NCI-H345 treated with DMSO at 0.1 percent for 48 hours (cell line): ENCODE results near the gene BSPRY.
"Not testable (repeated sequence)": the region's sequence is repeated elsewhere in the genome, so short reads cannot be mapped to it uniquely, and the experiment has no call there.

ENCODE experiments used
- DNase-seq: peaks from one replicate; lab custom pipeline; 2025; ENCODE audit not compliant: unreplicated experiment; lab: John Stamatoyannopoulos, UW

Gene BSPRY

GRCh38 chr9:113369855-113370140 is 20.5 kb downstream of the BSPRY start:
- no peak for DNase-seq

DNA sequence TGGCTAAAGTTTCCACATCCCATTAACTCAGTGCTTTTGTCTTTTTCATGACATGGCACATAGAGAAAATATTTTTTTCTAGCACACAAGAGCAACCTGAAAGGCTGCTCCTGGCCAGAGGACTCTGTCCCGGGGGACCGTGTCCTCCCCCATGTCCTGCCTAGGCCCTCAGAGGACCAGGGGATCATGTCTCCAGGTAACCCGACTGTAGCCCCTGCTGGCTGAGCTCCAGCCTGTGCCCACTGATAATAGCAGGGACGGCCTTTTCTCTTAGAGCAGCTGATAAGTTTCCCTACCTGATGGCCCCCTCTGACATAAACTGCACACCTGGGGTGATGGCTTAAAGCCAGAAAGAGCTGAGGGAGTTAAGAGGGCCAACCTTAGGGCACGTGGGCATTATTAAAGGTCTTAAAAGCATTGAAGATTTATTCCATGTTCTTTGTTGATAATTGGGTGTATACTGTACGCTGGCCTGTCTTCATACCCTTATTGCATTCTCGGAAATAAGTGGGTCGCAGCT is 21.5 kb downstream of the BSPRY start:
- DNase-seq: peak; percentile 43

DNA sequence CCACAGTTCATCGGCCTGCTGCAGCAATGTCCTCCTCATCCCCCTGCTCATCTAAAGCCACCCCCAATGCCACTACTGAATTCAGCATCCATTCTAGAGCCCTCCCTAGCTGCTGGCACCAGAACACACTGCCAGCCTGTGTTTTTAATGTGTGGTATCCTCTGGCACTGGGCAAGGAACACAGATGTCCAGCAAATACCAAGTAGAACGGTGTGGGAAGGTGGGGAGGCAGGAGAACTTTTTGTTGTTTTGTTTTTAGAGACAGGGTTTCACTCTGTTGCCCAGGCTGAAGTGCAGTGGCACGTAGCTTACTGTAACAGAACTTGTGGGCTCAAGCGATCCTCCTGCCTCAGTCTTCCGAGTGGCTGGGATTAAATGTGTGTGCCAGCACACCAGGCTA is 22.7 kb downstream of the BSPRY start:
- no peak for DNase-seq

DNA sequence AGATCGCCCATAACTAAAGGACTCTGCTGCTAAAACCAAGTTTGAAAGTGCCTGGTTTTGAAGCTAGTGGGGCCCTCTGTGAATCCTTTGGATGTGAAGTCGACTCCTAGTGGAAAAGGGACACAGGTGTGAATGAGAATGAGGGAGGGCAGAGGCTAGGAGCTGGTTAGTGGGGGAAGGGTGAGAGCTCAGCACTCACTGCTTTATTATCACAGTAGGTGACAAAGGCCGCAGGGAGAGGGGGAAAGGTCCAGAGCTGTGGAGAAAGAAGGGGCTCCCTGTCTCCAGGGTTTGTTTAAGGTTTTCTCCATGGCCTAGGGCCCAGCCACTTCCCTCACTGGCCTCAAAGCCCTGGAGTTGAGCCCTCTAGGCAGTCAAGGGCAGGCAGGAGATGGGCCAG is 23.9 kb downstream of the BSPRY start:
- DNase-seq: no peak

DNA sequence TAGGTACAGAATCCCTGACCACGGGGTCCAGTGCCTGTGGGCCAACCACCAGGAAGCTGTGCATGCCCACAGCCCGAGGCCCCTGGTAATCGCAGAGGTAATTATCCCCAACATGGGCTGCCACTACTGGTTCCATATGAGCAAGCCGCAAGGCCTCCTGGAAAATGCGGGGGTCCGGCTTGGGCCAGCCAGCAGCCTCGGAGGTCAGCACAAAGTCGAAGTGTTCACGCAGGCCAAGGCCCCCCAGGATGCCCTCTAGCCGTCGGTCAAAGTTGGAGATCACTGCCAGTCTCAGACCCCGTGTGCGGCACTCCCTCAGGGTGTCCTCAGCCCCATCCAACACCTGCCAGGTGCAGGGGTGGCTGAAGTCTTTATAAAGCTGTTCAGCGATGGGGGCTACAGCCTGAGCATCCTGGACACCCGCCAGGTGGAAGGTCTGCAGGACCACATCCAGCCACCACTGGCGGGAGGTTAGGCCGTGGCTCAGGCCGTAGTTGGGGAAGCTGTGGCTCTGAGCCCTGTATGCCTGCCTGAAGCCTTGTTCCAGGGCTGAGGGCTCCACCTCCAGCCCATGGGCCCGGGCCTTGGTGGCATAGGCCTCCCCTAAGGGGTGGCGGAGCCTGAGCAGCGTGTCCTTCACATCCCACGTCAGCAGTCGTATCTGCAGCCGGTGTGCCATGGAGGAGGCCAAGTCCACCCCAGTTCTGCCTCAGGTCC is 24.5 kb downstream of the BSPRY start:
- no peak for DNase-seq

DNA sequence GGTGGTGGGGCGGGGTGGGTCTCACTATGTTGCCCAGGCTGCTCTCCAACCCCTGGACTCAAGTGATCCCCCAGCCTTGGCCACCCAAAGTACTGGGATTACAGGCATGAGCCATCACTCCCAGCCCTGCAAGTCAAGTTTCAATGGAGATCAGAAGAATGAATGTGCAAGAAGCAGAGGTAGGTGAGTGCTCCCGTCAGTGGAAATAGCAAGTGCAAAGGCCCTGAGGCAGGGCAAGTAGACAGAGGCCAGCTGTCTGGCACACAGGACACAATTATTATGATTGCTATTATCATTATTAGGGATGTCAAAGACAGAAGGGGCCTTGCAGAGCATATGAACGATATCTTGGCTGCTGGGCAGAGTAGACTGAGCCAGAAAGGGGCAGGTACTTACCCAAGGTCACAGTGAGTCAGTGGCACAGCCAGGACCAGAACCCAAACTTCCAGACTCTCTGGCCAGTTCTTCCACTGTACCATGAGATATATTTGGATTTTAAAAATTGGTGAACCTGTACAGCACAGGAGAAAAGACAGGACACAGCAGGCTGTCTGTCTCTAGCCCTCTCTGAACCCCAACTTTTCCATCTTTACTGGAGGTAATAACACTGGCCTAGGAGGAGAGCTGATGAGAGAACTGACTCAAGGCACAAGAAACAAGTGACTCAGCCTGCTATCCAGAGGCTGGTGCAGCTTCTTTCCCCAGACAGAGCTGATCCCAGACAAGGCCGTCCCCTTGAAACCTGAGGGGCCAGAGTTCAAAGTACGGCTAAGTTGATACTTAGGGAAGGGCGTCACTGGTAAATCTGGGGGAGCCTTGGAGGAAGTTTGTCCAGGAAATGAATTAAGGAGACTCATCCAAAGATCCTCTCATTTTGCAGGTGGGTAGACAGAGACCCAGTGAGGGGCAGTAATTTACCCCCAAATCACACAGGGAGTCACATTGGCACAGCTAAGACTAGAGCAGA is 26.0 kb downstream of the BSPRY start:
- DNase-seq: no peak

GRCh38 chr9:113376634-113377567 is 27.6 kb downstream of the BSPRY start, which contains the start of gene HDHD3:
Gene HDHD3, minus strand, starts transcription at chr9:113376986. Its CDS starts 2,632 bp downstream, at chr9:113374354.
- DNase-seq: peak; percentile 62

- DNase-seq: not testable (repeated sequence)
Observed at GRCh38 chr9:113379094-113379828, 29.9 kb downstream of the BSPRY start.

GRCh38 chr9:113379829-113380210 is 30.5 kb downstream of the BSPRY start:
- DNase-seq: not testable (repeated sequence)

DNA sequence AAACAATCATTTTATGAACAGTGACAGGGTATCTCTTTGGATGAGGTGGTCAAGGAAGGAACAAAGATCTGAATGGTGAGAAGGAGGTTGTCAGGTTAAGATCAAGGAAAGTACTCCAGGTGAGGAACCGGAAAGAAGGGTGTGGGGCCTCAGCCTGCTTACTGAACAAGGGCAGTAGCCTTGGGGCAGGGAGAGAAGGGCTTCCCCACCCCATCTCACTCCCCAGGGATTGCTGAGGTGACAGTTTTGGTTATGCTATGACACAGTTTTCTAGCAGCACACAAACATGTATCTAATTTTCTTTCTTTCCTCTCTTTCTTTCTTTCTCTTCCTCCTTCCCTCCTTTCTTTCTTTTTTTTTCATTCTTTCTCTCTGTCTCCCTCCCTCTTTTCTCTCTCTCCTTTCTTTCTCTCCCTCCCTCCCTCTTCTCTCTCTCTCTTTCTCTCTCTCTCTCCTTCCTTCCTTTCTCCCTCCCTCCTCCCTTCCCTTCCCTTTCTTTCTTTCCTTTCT is 31.6 kb downstream of the BSPRY start:
- peak; percentile 47 for DNase-seq

GRCh38 chr9:113381441-113381840 is 32.1 kb downstream of the BSPRY start:
- not testable (repeated sequence) for DNase-seq

GRCh38 chr9:113381909-113382411 is 32.6 kb downstream of the BSPRY start:
- no peak for DNase-seq

DNA sequence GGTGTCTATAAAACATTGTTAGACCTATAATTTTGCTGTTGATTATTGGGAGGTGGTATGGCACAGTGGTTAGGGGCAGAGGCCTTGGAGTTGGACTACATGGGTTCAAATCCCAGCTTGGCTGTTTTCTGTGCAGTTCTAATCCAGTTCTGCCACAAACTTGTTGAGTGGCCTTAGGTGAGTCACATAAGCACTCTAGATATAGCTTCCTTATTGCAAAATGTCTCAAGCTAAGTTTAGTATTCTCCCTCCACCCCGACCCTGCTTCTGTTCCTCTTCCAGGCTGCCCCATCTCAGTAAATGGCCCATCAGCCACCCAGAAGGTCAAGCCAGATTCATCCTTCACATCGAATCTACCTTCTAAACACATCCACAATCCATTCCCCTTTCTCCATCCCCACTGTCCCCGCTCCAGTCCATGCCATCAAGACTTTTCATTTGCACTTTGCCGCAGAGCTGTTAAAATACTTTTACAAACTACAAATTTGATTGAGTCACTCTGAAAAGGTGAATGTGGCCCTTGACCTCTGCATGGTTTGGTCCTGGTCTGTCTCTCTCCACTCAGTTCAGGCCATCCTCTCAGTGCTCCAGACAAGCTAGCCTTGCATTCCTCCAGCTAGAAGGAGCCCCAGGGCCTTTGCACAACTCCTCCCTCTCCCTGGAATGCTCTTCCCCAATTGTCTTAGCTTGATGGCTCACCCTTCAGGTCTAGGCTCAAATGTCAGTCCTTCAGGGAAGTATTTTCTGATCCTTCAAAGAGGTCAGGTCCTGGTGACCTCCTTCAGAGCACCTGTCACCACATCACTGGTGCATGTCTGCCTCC is 37.4 kb downstream of the BSPRY start:
- no peak for DNase-seq

- no peak for DNase-seq
Observed at GRCh38 chr9:113387560-113388230, 38.4 kb downstream of the BSPRY start.

DNA sequence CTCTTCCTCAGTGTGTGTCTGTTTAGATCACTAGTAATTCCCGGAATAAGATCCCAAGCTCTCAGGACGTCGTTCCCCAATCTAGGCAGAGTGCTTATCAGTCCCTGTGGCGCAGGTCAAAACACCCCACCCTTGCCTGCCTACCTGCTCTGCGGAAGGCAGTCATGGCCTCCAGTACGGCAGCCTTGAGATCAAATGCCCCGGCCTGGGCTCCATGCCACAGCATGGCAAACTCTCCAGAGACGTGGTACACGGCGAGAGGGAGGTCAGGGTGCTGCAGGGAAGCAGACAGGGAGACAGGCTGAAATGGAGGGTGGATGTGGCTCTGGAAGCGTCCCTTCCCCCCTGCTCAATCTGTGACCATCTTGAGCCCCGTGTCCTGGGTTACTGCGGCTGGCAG is 39.5 kb downstream of the BSPRY start:
- DNase-seq: no peak

DNA sequence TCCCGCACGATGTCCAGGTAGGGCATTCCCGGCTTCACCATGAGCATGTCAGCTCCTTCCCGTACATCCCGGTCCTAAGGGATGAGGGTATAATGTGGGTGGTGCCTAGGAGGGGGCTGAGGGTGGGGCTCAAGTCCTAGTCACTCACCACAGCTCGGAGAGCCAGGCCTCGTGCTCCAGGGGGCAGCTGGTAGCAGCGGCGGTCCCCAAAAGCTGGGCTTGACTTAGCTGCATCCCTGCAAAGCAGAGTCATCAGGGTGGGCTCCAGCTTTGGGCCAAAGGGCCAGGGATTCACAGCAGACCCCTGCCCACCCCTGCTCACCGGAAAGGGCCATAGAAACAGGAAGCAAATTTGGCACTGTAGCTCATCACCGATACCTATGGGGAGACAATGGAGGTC is 40.1 kb downstream of the BSPRY start:
- DNase-seq: no peak

- no peak for DNase-seq
Observed at GRCh38 chr9:113390192-113390960, 41.0 kb downstream of the BSPRY start.

DNA sequence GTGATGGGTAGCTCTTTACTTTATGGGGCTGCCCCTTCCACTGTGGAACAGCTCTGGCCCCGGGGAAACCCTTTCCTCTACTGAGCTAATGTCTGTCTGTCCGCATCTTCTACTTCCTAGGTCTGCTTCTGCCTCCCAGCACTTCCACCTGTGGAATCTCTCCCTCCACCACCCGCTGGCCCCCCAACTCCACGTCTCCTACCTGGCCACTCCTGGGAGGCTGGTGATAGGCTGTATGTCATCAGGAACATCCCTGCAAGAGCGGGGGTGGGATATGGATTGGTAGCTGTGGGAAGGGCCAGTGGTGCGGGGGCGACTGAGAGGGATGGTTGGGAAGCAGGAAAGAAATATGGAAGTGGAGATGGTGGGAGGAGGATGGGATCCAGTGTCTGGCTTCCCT is 42.6 kb downstream of the BSPRY start:
- no peak for DNase-seq
